ENCODE measurements around the gene ZNF766.

Gene ZNF766

DNA sequence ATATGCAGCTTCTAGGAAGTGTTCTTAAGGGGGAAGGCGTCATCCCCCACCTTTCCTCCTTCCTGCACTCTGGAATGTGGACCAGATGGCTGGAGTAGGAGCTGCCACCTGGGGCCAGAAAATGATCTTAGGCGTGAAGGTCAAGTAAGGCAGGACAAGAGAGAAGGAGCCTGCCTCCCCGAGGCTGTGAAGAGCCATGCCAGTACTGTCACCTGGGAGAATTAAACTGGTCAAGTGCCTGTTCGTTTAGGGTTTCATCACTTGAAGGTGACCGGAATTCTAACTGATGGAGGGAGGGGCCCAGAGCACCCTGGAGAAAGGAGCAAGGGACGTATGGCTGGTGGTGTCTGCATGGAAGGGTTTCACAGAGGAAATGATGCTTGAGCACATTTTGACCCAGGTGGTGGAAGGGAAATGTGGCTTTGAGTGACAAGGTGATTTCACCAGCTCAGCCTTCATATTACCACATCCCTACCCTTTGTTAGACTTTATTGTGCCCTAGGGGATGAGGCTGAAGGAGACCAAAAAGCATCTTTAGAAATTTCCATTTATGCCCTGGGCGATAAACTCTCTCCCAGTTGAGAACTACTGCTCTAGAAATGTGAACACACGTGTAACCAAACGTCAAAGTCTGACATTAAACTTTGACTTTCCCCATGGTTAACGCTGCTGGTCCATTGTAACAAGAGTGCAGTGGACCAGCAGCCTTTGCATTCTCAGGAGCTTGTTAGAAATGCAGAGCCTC lies 42.0 kb upstream of the ZNF766 start:
- DNase-seq (ENCODE audit: extremely low read depth, low read depth): no peak
- TF ChIP-seq, protein P1, sequence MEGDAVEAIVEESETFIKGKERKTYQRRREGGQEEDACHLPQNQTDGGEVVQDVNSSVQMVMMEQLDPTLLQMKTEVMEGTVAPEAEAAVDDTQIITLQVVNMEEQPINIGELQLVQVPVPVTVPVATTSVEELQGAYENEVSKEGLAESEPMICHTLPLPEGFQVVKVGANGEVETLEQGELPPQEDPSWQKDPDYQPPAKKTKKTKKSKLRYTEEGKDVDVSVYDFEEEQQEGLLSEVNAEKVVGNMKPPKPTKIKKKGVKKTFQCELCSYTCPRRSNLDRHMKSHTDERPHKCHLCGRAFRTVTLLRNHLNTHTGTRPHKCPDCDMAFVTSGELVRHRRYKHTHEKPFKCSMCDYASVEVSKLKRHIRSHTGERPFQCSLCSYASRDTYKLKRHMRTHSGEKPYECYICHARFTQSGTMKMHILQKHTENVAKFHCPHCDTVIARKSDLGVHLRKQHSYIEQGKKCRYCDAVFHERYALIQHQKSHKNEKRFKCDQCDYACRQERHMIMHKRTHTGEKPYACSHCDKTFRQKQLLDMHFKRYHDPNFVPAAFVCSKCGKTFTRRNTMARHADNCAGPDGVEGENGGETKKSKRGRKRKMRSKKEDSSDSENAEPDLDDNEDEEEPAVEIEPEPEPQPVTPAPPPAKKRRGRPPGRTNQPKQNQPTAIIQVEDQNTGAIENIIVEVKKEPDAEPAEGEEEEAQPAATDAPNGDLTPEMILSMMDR (IDR thresholded peaks at IDR 0.05; ENCODE audit: low read depth, low read length): no peak

DNA sequence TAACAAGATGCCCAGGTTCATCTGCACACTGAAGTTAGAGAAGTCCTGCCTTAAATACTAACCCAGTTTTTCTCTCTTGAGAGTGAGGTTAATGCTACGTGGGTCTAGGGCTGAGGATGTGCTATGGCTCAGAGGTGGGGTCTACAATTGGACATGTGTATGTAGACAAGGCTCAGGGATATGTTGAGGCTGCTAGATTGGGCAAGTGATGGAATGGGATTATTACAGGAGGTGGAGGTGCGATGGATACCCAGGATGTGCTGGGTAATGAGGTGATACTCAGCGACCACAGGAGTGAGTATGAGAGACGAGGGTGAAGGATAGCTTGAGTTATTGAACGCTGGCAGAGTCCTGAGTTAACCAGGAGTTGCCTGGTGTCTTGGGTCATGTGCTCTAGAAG lies 41.4 kb upstream of the ZNF766 start:
- no peak for DNase-seq (ENCODE audit: extremely low read depth, low read depth)
- TF ChIP-seq, protein P1 (IDR thresholded peaks at IDR 0.05; ENCODE audit: low read depth, low read length): no peak

DNA sequence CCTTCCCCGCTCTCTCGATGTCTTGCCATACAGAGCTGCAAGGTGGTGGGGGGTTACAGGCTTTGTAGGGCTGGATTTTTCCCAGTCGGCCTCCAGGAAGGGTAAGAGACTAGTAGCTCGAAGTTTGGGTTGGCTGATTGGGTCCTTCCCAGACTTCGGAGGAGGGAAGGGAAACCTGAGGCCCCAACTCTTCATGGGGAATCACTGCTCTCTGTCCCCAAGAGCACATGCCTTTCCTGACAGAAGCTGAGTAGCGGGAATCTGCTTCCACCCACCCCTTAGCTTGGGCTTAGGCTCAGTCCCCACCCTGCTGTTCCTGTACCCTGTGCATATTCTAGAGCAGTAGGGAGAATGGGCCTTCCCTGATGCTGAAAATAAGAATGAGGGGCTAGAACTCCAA lies 39.9 kb upstream of the ZNF766 start:
- DNase-seq (ENCODE audit: extremely low read depth, low read depth): no peak
- TF ChIP-seq, protein P1 (IDR thresholded peaks at IDR 0.05; ENCODE audit: low read depth, low read length): no peak

DNA sequence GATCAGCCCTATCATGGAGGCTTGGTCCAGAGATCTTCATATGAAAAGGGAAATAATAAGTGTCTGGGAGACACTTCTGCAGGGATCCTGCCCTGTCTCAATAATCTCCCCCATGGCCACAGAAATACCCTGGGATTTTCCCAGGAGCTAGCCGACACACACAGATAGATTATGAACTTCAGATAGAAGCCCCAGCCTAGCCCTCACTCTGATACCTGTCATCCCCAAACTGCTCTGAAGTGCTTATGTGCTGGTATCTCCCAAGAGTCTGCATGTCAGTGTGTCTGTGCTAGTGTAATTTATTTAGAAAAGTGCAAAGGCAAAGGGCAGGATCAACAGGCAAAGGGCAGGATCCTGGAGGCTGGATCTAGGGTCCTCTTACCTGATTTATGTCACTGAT lies 38.7 kb upstream of the ZNF766 start:
- TF ChIP-seq, protein P1 (IDR thresholded peaks at IDR 0.05; ENCODE audit: low read depth, low read length): no peak
- no peak for DNase-seq (ENCODE audit: extremely low read depth, low read depth)

DNA sequence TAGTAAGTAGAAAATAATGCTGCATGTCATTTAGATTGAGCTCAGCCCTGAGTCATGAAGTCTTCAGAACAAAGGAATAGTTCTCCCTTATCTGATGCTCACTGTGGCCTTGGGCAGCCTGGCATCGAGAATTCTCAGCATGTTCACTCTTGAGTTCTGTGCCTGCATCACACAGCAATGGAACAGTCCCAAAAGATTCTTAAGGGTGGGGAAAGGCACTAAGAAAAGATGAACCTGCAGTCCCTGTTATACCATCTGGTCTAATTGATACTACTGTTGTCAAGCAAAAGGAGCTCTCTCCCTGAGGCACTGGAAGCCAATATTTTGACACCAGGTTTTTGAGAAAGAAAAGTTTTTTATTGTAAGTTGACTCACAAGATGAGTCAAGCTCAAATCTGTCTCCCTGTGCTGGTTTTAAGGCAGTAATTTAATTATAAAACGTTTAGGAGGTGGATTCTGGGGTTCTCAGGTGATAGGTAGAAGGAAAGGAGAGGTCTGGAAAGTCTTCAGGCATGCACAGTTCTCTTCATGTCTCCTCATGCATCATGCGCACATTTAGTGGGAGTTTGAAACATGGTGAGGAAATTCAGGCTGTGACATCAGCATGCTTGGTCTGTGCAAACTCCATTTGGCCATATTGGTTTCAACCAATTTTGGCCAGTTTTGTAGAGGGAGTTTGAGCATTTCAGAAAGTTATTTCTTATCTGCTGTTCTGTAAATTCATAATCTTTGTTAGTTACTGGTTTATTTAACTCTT lies 38.1 kb upstream of the ZNF766 start:
- TF ChIP-seq, protein P1 (IDR thresholded peaks at IDR 0.05; ENCODE audit: low read depth, low read length): no peak
- no peak for DNase-seq (ENCODE audit: extremely low read depth, low read depth)

DNA sequence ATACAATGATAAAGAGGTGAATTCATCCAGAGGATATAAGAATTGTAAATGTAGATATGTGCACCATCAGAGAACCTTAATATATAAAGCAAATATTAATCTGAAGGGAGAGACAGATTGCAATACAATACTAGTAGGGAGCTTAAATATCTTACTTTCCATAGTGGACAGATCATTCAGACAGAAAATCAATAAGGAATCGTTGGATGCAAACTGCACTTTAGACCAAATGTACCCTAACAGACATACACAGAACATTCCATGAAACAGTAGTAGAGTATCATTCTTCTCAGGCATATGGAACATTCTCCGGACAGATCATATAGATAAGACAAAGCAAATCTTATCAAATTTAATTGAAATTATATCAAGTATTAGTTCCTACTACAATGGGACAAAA lies 35.0 kb upstream of the ZNF766 start:
- TF ChIP-seq, protein P1 (IDR thresholded peaks at IDR 0.05; ENCODE audit: low read depth, low read length): no peak
- no peak for DNase-seq (ENCODE audit: extremely low read depth, low read depth)

DNA sequence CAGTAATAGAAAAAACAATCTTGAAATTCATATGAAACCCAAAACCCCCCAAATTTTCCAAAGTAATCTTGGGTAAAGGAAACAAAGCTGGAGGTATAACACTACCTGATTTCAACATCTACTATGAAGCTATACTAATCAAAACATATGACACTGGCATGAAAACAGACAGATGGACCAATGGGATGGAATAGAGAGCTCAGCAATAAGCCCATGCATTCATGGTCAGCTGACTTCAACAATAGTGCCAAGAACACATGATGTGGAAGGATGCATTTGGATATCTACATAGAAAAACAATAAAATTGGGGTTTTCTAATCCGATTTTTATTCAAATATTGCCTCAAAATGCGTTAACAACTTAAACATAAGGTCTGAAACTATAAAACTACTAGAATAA lies 32.2 kb upstream of the ZNF766 start:
- no peak for DNase-seq (ENCODE audit: extremely low read depth, low read depth)
- TF ChIP-seq, protein P1 (IDR thresholded peaks at IDR 0.05; ENCODE audit: low read depth, low read length): no peak

Measured in AG09319 (cell line).